EL (cell line): ENCODE measurements around the gene FKBP10.
A peak's percentile ranks its signal among the peaks of the same experiment; 100 is the strongest.
"Not testable (repeated sequence)": the region's sequence is repeated elsewhere in the genome, so short reads cannot be mapped to it uniquely, and the experiment has no call there.

Source experiments
- DNase-seq: peaks from one replicate; pipeline ENCODE4 v3.0.0-alpha.2; 2016

FKBP10 gene

DNA sequence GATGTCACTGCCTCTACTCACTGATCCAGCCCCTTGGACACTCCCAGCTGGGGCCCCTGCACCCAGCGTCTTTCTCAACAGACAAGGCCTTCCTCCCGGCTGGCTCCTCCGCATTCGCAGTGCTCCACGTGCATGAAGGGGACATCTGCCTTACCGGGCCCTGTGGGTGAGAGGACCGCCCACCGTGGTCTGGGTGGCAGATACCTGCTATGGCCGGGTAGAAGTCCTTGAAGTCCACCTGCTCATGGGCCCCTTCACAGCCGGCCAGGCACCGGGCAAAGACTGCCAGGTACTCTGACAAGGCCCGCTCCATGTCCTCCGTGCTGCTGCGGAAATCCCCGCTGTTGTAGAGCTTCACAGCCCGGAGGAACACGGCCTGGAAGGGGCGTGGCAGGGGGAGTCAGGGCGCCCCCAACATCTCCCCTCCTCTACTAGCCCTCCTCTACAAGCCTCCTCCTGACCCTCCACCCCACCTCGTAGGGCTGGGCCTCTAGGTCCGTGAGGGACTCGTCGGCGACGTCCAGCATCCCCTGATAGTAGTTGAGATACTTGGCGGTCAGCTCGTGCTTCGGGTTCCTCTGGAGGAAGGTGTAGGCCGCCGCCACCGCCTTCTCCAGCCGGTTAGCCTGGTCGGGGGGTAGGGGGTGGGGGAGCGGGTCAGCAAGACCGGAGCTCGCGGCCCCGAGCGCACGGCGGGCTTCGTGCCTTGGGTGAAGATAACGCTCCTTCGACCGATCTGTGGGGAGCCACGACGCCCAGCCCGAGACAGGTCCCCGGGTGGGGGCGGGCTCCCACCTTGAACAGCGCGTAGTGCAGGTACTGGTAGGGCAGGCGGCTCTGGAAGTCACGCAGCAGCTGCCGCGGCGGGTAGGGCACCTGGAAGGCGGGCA lies 1.9 kb upstream of the FKBP10 start:
- no peak for DNase-seq

GRCh38 chr17:41811549-41812380 lies 1.0 kb upstream of the FKBP10 start, which contains the start of gene P3H4:
TSS of gene P3H4 (minus strand) at chr17:41811949. CDS start at chr17:41811915, 34 bp downstream.
- DNase-seq = peak; percentile 80

GRCh38 chr17:41813152-41813680 lies 412 bp downstream of the FKBP10 start:
- DNase-seq = no peak

- no peak for DNase-seq
Observed at GRCh38 chr17:41813699-41814124, 908 bp downstream of the FKBP10 start.

GRCh38 chr17:41814195-41814594 lies 1.4 kb downstream of the FKBP10 start:
- DNase-seq = peak; percentile 39

DNA sequence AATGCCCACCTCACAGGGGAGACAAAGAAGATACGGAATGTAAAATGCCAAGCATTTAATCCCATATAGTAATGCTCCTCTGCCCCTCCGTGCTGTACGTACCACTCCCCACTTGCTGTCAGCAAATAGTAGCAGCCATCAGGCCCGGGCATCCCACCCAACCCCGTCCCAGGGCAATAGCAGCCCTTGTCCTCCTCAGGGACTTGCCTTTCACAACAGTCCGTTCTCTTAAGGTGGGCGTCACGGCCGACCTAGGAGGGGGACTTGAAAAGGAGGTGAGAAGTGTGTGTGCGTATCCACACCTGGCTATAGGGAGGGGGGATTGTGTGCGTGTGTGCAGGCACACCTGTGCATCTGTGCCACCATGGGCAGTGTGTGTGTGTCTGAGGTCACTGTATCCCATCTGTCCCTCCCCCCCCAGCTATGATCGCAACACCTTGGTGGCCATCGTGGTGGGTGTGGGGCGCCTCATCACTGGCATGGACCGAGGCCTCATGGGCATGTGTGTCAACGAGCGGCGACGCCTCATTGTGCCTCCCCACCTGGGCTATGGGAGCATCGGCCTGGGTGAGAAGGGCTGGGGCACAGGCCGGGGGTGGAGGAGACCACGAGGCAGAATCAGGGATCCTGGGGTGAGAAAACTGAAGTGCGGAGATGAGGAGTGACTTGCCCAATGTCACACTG lies 4.0 kb downstream of the FKBP10 start:
- DNase-seq = no peak

GRCh38 chr17:41818024-41818423 lies 5.2 kb downstream of the FKBP10 start:
- no peak for DNase-seq

DNA sequence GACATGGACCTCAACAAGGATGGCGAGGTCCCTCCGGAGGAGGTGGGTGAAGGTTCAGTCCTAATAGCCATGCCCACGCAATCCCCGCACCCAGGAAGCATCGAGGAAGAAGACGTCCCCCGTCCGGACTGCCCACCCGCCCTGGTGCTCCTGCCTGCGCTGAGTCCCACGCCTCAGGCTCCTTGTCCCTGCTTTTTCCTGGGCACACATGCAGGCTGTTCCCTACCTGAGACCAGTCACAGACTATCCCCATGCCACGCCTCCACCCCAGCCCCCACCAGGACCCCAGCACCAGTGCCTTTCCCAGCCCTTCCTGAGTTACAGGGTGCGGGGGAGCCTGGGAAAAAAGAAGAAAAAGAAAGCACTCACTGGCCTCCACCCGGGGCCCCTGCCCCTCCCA lies 9.0 kb downstream of the FKBP10 start:
- no peak for DNase-seq

DNA sequence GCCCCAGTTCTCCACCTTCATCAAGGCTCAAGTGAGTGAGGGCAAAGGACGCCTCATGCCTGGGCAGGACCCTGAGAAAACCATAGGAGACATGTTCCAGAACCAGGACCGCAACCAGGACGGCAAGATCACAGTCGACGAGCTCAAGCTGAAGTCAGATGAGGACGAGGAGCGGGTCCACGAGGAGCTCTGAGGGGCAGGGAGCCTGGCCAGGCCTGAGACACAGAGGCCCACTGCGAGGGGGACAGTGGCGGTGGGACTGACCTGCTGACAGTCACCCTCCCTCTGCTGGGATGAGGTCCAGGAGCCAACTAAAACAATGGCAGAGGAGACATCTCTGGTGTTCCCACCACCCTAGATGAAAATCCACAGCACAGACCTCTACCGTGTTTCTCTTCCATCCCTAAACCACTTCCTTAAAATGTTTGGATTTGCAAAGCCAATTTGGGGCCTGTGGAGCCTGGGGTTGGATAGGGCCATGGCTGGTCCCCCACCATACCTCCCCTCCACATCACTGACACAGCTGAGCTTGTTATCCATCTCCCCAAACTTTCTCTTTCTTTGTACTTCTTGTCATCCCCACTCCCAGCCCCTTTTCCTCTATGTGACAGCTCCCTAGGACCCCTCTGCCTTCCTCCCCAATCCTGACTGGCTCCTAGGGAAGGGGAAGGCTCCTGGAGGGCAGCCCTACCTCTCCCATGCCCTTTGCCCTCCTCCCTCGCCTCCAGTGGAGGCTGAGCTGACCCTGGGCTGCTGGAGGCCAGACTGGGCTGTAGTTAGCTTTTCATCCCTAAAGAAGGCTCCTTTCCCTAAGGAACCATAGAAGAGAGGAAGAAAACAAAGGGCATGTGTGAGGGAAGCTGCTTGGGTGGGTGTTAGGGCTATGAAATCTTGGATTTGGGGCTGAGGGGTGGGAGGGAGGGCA lies 9.7 kb downstream of the FKBP10 start:
- no peak for DNase-seq

DNA sequence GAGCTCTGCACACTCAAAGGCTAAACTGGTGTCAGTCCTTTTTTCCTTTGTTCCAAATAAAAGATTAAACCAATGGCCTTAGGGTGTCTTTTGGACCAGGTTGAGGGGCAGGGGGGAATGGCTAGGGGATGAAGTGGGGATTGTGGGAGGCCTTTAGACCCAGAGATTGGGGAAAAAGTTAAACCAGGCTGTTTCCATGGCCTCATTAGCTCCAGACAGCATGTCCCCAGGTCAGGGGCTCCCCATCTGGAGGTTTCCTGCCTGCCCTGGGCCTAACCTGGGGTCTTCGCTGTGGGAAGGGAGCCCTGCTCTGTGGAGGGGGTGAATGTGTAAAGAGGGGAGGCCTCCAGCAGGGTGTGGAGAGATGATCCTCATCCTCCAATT lies 10.3 kb downstream of the FKBP10 start:
- no peak for DNase-seq

DNA sequence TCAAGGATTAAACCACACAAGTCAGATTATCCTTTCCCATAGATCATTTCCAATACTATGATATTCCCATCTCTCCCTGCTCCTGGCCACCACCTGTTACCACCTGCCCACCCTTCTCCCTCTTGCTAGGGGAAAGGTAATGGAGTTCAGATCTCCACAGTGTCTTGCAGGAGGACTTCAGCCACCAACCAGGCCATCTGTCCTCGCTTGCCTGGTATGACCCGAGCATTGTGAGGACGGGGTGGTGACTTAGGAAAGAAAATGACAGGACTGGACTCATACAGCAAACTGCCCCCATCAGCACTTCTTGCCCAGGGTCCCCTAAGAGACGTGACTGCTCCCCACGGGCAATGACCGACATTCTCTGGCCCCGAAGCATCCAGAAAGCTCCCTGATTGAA lies 10.8 kb downstream of the FKBP10 start:
- DNase-seq = no peak

- DNase-seq = no peak
Observed at GRCh38 chr17:41824086-41824485, 11.3 kb downstream of the FKBP10 start.

- no peak for DNase-seq
Observed at GRCh38 chr17:41825175-41825845, 12.5 kb downstream of the FKBP10 start.

- not testable (repeated sequence) for DNase-seq
Observed at GRCh38 chr17:41829961-41830360, 17.2 kb downstream of the FKBP10 start.

DNA sequence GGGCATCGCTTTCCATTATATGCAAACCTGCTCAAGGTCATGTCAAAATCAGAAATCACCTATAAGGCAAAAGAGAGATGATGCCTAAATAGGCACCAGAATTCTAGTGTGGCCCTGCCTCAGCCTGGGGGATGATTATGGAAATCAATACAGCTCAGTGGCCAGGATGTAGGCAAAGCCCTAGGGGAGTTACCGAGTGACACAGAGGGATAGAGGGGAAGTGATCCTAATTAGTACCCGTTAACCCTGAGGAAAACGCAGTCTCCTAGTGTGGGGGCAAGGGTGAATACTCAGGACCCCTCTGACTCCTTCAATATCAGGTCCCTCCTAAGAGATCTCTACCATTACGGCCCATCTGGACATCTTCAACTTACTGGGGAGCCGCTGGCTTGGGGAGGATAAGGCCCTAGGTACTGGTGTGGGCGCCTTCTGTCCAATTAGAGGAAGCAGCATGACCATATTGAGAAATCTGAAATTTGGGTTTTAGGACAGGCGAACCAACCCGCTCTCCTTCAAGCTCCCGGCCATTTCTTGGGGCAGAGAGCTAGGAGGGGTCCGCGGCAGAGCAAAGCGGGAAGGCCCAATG lies 22.5 kb downstream of the FKBP10 start:
- DNase-seq = peak; percentile 37

- DNase-seq = peak; percentile 71
Observed at GRCh38 chr17:41835800-41836549, 23.2 kb downstream of the FKBP10 start, which contains the start of gene NT5C3B. TSS of gene NT5C3B (minus strand) at chr17:41836232. CDS start at chr17:41836193, 39 bp downstream.

GRCh38 chr17:41836550-41837196 lies 23.9 kb downstream of the FKBP10 start:
- DNase-seq = no peak

- DNase-seq = no peak
Observed at GRCh38 chr17:41837761-41838538, 25.1 kb downstream of the FKBP10 start, which contains the start of gene KLHL10. TSS of gene KLHL10 (plus strand) at chr17:41837825. CDS start at chr17:41837933, 108 bp downstream.
